Kidney (tissue), 14 donors: ENCODE data around the gene PF4V1. TPM values are rescaled to one million over a fixed set of nuclear protein-coding genes. Genes with fewer than 3 reads are reported as not detected.

Experiments used
- DNase-seq, 5 donors: peaks; one replicate each; pipeline ENCODE4 v3.0.0-alpha.2; 2013 to 2020
- FAIRE-seq: peaks from 2 replicates; lab custom pipeline; 2012; peaks lifted over from hg19 to GRCh38; lab: Jason Lieb, UNC
- H3K27ac ChIP-seq, 2 donors: one replicate each; pipeline ENCODE4 v1.7.0; 2013; ENCODE audit warnings: low read depth in 2 of 2, low read length in 2 of 2, inconsistent platforms in 1 of 2
- H3K27me3 ChIP-seq: one replicate; pipeline ENCODE4 v1.7.1; 2013; ENCODE audit warnings: low read length, inconsistent platforms; ENCODE audit not compliant: control insufficient read depth, insufficient read depth
- H3K36me3 ChIP-seq, 3 donors: one replicate each; pipeline versions ENCODE4 v1.7.0 to v1.7.1; 2013; ENCODE audit warnings: low read length in 3 of 3, control low read depth in 1 of 3, inconsistent platforms in 1 of 3; ENCODE audit not compliant: insufficient read depth in 3 of 3, control insufficient read depth in 2 of 3
- H3K4me1 ChIP-seq, 3 donors: one replicate each; pipeline versions ENCODE4 v1.7.0 to v1.7.1; 2013; ENCODE audit warnings: low read length in 3 of 3, inconsistent platforms in 1 of 3, low read depth in 1 of 3; ENCODE audit not compliant: control insufficient read depth in 2 of 3, insufficient read depth in 2 of 3
- H3K4me3 ChIP-seq, 3 donors: one replicate each; pipeline versions ENCODE4 v1.7.0 to v1.8.1; 2013; ENCODE audit warnings: low read length in 3 of 3, control low read depth in 1 of 3, inconsistent platforms in 1 of 3
- H3K9ac ChIP-seq, 3 donors: one replicate each; pipeline versions ENCODE4 v1.7.0 to v1.7.1; 2013; ENCODE audit warnings: low read length in 3 of 3, control low read depth in 1 of 3, inconsistent platforms in 1 of 3
- H3K9me3 ChIP-seq, 3 donors: one replicate each; pipeline versions ENCODE4 v1.7.0 to v1.7.1; 2013; ENCODE audit warnings: low read length in 3 of 3, control low read depth in 1 of 3, inconsistent platforms in 1 of 3; ENCODE audit not compliant: control insufficient read depth in 2 of 3, insufficient read depth in 1 of 3
- CTCF ChIP-seq: IDR thresholded peaks from 3 replicates; pipeline ENCODE4 v1.5.1; 2012; ENCODE audit warnings: mild to moderate bottlenecking, moderate library complexity, borderline replicate concordance; ENCODE audit not compliant: insufficient read depth; ENCODE audit errors: extremely low read depth
- intact Hi-C: fragments of 100-400 bp; cut with DNase I; formaldehyde crosslinking; loops from one replicate; pipeline ENCODE4 v1.11.1; 2022
- polyA plus RNA-seq: library from polyadenylated mRNA; stranded (reverse); fragments of 350-450 nt; fragmentation: Illumina TruSeq; extraction: RNeasy Lipid Tissue Mini Kit (QIAGEN cat#74804); gene quantifications from one replicate; pipeline ENCODE4 v1.2.3, GENCODE V29; 2014; ENCODE audit warnings: low read depth, low replicate concordance; ENCODE audit not compliant: insufficient read depth
- total RNA-seq: library from RNA; stranded (reverse); fragmentation: NEBNext Ultra II Directional; extraction: Animal tissue kit (Norgen Biotek cat#: 25700); gene quantifications from one replicate; pipeline ENCODE4 v1.2.1, GENCODE V29; 2021
- donor health status: control.
- donor health status: control.
- donor health status: control.
- donor health status: control.
- donor health status: control.
- donor health status: DM: yes; HTN: yes; CAD: no.
- donor health status: Normal renal cell carcinoma (clear cell type).

Gene PF4V1
- total and polyA plus RNA-seq, 2 donors from 2014 or later, result 1.0 TPM; not detected in 1

DNA sequence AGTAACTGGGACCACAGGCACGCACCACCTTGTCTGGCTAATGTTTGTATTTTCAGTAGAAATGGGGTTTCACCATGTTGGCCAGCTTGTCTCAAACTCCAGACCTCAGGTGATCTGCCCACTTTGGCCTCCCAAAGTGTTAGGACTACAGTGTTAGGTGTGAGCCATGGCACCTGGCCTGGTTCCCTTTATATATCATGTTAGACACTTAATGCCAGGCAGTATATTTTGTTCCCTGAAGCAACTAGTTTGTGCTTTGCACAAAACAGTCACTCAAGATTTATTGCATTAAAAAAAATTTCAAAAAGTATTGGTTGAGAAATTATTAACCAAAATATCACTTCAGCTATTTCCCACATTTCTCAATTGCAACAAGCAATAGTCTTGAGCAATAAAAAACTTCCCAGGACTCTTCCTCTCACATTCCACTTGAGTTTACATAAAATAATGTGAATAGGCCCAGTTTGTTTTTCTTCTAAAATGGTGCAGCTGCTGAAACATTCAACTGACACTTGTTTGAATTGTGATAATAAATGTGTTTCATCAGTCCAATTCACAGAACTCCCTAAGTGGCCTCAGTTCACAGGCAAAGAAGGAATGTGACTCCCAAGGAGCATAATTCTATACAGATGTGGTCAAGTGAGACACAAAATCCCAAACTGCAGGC, 38.8 kb downstream of the PF4V1 start:
- Histone ChIP-seq H3K36me3 (no peaks in the 10 kb centered on the region), H3K9ac (no peak overlapping the region), H3K4me3 (no peak overlapping the region), H3K27ac (no peak overlapping the region), H3K27me3 (no peaks in the 10 kb centered on the region), H3K4me1 (no peaks in the 10 kb centered on the region), H3K9me3 (no peaks in the 10 kb centered on the region)
- DNase-seq (peak in 2 of 5 donors; percentile 26 to 39), FAIRE-seq (no peak)
- no peak for TF ChIP-seq CTCF
- intact Hi-C loops, result no loop called here

- H3K9ac ChIP-seq, result no peak overlapping the region
- H3K4me1 ChIP-seq, result no peaks in the 10 kb centered on the region
- TF ChIP-seq CTCF, result no peak
- H3K36me3 ChIP-seq, result no peaks in the 10 kb centered on the region
- H3K4me3 ChIP-seq, result no peak overlapping the region
- FAIRE-seq (no peak), DNase-seq (no peak)
- intact Hi-C loops, result no loop called here
- H3K27me3 ChIP-seq, result no peaks in the 10 kb centered on the region
- H3K27ac ChIP-seq, result no peak overlapping the region
- H3K9me3 ChIP-seq, result no peaks in the 10 kb centered on the region
Observed at GRCh38 chr4:73892966-73893365, 39.9 kb downstream of the PF4V1 start.

DNA sequence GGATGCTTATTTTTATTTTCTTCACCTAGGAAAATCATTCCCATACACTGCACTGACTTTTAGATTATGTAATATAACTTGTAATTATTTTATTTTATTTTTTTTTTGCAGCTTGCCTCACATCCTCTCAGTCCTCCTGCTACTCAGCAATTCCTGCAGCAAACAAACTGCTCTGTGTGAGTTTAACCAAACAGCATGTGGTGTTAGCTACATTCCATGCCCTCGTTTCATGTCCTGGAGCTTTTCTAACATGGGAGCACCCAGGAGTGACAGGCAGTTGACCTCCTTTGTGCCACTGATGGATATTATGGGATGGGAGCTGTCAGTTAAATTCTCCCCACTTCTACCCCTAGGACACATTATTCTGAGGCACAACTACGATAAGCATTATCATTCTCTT, 40.9 kb downstream of the PF4V1 start:
- H3K27me3 ChIP-seq, result no peaks in the 10 kb centered on the region
- no peaks in the 10 kb centered on the region for H3K4me1 ChIP-seq
- H3K4me3 ChIP-seq, result no peak overlapping the region
- DNase-seq (peak in 2 of 5 donors; percentile 10 to 28), FAIRE-seq (no peak)
- H3K27ac ChIP-seq, result no peak overlapping the region
- H3K36me3 ChIP-seq, result no peaks in the 10 kb centered on the region
- no peak for TF ChIP-seq CTCF
- no peak overlapping the region for H3K9ac ChIP-seq
- no peaks in the 10 kb centered on the region for H3K9me3 ChIP-seq
- intact Hi-C loops, result no loop called here
